PFSK-1 (cell line): ENCODE data around the gene NUDT8.

Experiments
- FOXP2 ChIP-seq: optimal IDR thresholded peaks from 2 replicates; pipeline ENCODE3; 2011; ENCODE audit warnings: borderline replicate concordance, control low read depth, inconsistent platforms; ENCODE audit not compliant: insufficient read depth; ENCODE audit errors: extremely low read length, extremely low read depth
- POLR2AphosphoS5 ChIP-seq: IDR thresholded peaks from 2 replicates; pipeline ENCODE4 v1.6.1; 2012; ENCODE audit warnings: low read depth, mild to moderate bottlenecking, control low read depth, low read length, moderate library complexity
- SIN3A ChIP-seq: IDR thresholded peaks from 2 replicates; pipeline ENCODE4 v1.6.1; 2012; ENCODE audit warnings: mild to moderate bottlenecking, low read length, moderate library complexity, borderline replicate concordance; ENCODE audit not compliant: insufficient read depth
- TAF1 ChIP-seq: IDR thresholded peaks from 2 replicates; pipeline ENCODE4 v1.6.1; 2012; ENCODE audit warnings: low read length, control low read depth, borderline replicate concordance; ENCODE audit not compliant: insufficient read depth
- TF ChIP-seq, protein P1 (sequence below), 2 experiments: IDR thresholded peaks; 2 replicates each; pipeline versions ENCODE4 v1.6.1 to v1.8.0; 2011 to 2012; ENCODE audit warnings: low read depth in 2 of 2, low read length in 2 of 2, control low read depth in 1 of 2, inconsistent platforms in 1 of 2, mild to moderate bottlenecking in 1 of 2, moderate library complexity in 1 of 2; ENCODE audit not compliant: insufficient read depth in 1 of 2

NUDT8 gene

DNA sequence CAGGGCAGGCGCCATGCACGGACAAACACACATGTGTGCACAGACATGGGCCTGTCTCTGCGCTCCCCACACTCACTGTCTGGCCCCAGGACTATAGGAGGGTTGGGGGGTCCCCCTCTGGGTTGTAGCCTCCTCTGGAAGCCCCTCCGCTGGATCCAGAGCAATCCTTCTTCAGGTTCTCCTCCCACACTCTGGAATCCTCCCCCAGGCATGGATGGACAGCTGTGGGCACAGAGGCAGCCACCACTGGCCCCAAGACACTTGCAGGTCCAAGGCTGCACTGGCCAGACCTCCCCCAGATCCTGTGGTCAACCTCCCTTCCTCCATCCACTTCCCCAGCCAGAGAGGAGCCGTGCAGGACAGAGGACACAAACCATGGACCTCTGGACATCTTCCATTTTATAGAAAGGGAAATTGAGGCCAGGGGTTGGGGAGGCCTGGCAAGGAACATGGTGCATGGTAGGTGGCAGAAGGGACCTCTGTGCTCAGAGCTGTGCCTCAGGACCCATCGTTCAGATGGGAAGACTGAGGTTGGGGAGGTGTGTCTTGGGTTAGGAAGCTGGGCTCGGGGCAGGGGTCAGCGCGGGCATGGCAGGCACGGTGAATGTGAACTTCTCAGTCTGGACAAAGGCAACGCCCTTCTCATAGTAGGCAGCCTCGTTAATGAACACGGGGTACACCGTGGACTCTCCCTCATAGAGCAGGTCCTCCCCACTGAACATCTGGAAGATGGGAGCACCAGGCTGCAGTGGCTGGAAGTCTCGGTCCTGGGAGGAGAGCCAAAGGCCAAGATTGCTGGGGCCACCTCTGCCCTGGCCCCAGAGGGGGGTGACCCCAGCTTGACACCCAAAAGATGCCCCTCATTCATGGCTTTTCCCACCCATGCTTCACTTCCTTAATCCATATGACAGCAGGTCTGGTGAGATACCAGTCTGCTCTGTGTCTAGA is 12.7 kb upstream of the NUDT8 start:
- TF ChIP-seq, protein P1, sequence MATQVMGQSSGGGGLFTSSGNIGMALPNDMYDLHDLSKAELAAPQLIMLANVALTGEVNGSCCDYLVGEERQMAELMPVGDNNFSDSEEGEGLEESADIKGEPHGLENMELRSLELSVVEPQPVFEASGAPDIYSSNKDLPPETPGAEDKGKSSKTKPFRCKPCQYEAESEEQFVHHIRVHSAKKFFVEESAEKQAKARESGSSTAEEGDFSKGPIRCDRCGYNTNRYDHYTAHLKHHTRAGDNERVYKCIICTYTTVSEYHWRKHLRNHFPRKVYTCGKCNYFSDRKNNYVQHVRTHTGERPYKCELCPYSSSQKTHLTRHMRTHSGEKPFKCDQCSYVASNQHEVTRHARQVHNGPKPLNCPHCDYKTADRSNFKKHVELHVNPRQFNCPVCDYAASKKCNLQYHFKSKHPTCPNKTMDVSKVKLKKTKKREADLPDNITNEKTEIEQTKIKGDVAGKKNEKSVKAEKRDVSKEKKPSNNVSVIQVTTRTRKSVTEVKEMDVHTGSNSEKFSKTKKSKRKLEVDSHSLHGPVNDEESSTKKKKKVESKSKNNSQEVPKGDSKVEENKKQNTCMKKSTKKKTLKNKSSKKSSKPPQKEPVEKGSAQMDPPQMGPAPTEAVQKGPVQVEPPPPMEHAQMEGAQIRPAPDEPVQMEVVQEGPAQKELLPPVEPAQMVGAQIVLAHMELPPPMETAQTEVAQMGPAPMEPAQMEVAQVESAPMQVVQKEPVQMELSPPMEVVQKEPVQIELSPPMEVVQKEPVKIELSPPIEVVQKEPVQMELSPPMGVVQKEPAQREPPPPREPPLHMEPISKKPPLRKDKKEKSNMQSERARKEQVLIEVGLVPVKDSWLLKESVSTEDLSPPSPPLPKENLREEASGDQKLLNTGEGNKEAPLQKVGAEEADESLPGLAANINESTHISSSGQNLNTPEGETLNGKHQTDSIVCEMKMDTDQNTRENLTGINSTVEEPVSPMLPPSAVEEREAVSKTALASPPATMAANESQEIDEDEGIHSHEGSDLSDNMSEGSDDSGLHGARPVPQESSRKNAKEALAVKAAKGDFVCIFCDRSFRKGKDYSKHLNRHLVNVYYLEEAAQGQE (IDR thresholded peaks at IDR 0.05; ENCODE audit: insufficient read depth in 1 of 2, low read depth in 2 of 2, low read length in 2 of 2): no peak

DNA sequence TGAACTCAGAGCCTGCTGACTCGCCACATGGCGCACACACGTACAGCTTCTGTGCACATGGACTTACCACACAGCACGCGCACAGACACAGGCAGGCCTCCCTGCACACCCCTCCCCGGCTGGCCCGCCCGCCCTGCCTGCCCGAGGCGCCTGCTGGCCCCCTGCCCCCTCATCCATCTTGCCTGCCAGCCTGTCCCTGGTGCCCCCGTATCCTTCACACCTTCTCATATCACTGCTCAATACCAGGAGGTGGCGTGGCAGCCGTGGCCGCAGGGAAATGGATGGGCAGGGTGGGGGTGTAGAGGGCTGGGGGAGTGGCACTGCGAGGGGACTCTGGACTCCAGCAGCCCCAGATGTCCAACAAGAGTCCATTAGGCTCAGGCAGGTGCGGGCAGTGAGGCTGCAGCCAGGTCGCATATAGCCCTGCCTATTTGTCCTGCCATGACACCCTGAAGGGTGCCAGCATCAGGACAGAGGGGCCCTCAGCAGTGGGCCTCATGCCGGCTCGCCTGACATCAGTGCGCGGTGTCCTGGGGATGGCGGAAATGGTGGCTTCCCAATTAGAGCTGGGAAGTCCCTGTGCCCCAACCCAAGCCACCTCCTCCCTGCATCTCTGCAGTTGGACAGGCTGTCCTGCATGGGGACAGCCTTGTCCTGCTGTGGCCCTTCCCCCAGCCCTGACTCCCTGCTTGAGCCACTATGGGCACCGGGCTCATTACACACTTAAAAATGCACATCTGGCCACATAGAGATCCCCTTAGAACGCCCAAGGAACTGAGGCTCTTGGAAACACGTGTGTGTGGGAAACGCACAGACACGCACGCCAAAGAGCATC is 11.8 kb upstream of the NUDT8 start:
- TF ChIP-seq, protein P1 (IDR thresholded peaks at IDR 0.05; ENCODE audit: insufficient read depth in 1 of 2, low read depth in 2 of 2, low read length in 2 of 2): no peak

DNA sequence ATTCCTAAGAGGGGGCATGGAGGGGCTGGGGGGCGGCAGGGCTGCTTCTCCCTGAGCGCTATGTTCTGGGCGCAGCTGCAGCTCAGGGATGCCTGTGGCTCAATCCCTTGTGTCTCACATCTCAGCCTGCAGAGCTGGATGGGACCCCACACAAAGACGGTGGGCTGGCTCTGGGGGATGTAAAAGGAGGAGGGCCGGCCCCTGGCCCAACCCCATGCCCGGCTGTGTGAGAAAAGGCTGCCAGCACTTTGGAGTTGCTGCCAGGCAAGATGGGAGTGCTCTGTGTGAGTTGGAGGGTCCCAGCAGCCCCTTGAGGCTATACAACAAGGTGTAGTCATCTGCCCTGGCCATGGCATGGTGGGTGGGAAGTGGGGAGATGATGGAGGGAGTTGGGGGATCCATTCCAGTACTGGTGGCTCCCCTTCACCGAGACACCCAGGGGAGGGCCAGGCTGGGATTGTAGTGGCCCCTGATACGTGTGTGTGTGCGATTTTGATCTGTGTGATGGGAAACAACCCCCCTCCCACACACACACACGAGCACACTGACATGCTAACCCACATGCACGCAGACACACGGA is 11.1 kb upstream of the NUDT8 start:
- no peak for TF ChIP-seq SIN3A
- TF ChIP-seq POLR2AphosphoS5: no peak
- no peak for TF ChIP-seq FOXP2
- TF ChIP-seq, protein P1 (IDR thresholded peaks at IDR 0.05; ENCODE audit: insufficient read depth in 1 of 2, low read depth in 2 of 2, low read length in 2 of 2): no peak

DNA sequence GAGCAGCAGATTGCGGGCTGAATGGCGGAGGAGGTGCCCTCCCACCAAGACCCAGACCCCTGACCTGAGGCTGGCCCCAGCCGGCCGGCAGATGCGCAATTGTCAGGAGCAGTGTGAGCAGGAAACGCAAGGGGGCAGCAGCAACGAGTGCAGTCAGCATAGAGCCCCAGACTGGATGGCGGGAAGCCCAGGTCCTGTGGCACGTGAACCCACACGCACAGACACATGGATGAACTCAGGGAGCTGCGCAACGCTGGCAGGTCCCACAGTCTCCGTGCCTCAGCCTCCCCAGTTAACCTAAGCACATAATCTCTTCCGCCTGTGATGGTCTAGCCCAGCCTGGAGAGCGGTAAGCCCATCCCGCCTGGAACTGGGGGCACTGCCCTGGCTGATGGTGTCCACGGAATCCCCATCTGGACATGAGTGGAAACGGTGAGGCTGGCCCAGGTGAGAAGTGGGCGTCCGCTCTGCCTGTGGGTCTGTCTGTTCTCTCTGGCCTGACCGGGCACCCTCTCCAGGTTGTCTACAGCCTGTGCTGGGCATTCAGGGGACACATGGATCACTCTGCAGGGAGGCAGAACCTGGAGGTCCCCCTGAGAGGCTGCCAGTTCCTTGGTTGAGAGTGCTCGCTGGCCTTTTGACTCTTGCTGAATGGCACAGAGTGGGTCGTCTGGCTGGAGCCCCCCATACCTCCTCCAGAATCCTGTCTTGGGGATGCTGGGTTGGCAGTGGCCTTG is 10.5 kb upstream of the NUDT8 start:
- TF ChIP-seq, protein P1 (IDR thresholded peaks at IDR 0.05; ENCODE audit: insufficient read depth in 1 of 2, low read depth in 2 of 2, low read length in 2 of 2): no peak
- TF ChIP-seq TAF1 (no peak), SIN3A (no peak), POLR2AphosphoS5 (no peak), FOXP2 (no peak)
